Keratinocyte (primary cell): Measurements from ENCODE around the gene TTC9B. TPM values are rescaled to one million over a fixed set of nuclear protein-coding genes. Genes with fewer than 3 reads are reported as not detected.

ENCODE experiments used
- DNase-seq: peaks from one replicate; pipeline ENCODE4 v3.0.0-alpha.2; 2011; ENCODE audit warnings: low read depth, missing footprints, low spot score
- FAIRE-seq: peaks from 2 replicates; lab custom pipeline; 2011; peaks lifted over from hg19 to GRCh38; lab: Jason Lieb, UNC
- H2AFZ ChIP-seq: 2 replicates; pipeline ENCODE4 v1.6.0; 2012; ENCODE audit warnings: low read length, control low read depth, inconsistent platforms; ENCODE audit not compliant: control insufficient read depth
- H3K27ac ChIP-seq: 2 replicates; pipeline ENCODE4 v1.5.1; 2011; ENCODE audit warnings: low read length; ENCODE audit not compliant: control insufficient read depth, insufficient read depth
- H3K27me3 ChIP-seq: 3 replicates; pipeline ENCODE4 v1.6.0; 2011; ENCODE audit warnings: low read length; ENCODE audit not compliant: control insufficient read depth, insufficient read depth; ENCODE audit errors: extremely low read depth
- H3K36me3 ChIP-seq, 2 experiments: 2 replicates in 1 of 2; 3 replicates in 1 of 2; pipeline ENCODE4 v1.5.1; 2011; ENCODE audit warnings: low read length in 2 of 2, mild to moderate bottlenecking in 1 of 2; ENCODE audit not compliant: control insufficient read depth in 2 of 2, insufficient read depth in 2 of 2; ENCODE audit errors: extremely low read depth in 1 of 2
- H3K4me1 ChIP-seq: 3 replicates; pipeline ENCODE4 v1.5.1; 2011; ENCODE audit warnings: low read length; ENCODE audit not compliant: control insufficient read depth, insufficient read depth; ENCODE audit errors: extremely low read depth
- H3K4me2 ChIP-seq: 3 replicates; pipeline ENCODE4 v1.6.0; 2011; ENCODE audit warnings: low read depth, low read length; ENCODE audit not compliant: control insufficient read depth, insufficient read depth; ENCODE audit errors: extremely low read depth
- H3K4me3 ChIP-seq, 3 experiments: fragments of 200-600 bp in 1 of 3; sonication (generic) in 1 of 3; 2 replicates in 2 of 3; 3 replicates in 1 of 3; pipeline ENCODE4 v1.5.1; 2011 to 2016; ENCODE audit warnings: low read length in 3 of 3, mild to moderate bottlenecking in 3 of 3, control low read depth in 2 of 3, inconsistent platforms in 1 of 3, low read depth in 1 of 3, mixed read lengths in 1 of 3, mixed run types in 1 of 3, moderate library complexity in 1 of 3; ENCODE audit not compliant: control insufficient read depth in 2 of 3, insufficient read depth in 2 of 3; ENCODE audit errors: extremely low read depth in 1 of 3
- H3K79me2 ChIP-seq: 2 replicates; pipeline ENCODE4 v1.6.0; 2012; ENCODE audit warnings: low read length; ENCODE audit not compliant: control insufficient read depth, insufficient read depth
- H3K9ac ChIP-seq: 3 replicates; pipeline ENCODE4 v1.6.0; 2011; ENCODE audit warnings: low read length; ENCODE audit not compliant: control insufficient read depth, insufficient read depth; ENCODE audit errors: extremely low read depth
- H3K9me1 ChIP-seq: 3 replicates; pipeline ENCODE4 v1.6.0; 2011; ENCODE audit warnings: low read length; ENCODE audit not compliant: control insufficient read depth, insufficient read depth; ENCODE audit errors: extremely low read depth
- H3K9me3 ChIP-seq: 2 replicates; pipeline ENCODE4 v1.5.1; 2012; ENCODE audit warnings: low read depth, low read length; ENCODE audit not compliant: control insufficient read depth
- H4K20me1 ChIP-seq: 3 replicates; pipeline ENCODE4 v1.6.0; 2011; ENCODE audit warnings: low read length; ENCODE audit not compliant: control insufficient read depth, insufficient read depth; ENCODE audit errors: extremely low read depth
- EZH2 ChIP-seq: IDR thresholded peaks from one replicate; pipeline ENCODE4 v1.6.1; 2012; ENCODE audit warnings: inconsistent platforms, mild to moderate bottlenecking, low read length, moderate library complexity
- dilution Hi-C: fragments of 300-500 bp; cut with MboI; formaldehyde crosslinking; loops from one replicate; pipeline ENCODE4 v1.7.0; 2020; ENCODE audit warnings: low sequenced_read_pairs; ENCODE audit not compliant: extremely low pct_ligation_motif_present
- polyA plus RNA-seq, 5 experiments: library from polyadenylated mRNA; depleted of rRNA in 3 of 5; stranded (reverse) in 3 of 5; stranded (forward) in 1 of 5; unstranded in 1 of 5; fragments of >200 nt; gene quantifications; 1 replicate in 1 of 5; 2 replicates in 3 of 5; 3 replicates in 1 of 5; pipeline versions ENCODE4 v1.2.1 to v1.2.3, GENCODE V29; 2011 to 2012; ENCODE audit warnings: missing spikeins in 2 of 5, low read depth in 1 of 5, low replicate concordance in 1 of 5
- TF ChIP-seq, protein P1 (sequence below), 3 experiments: IDR thresholded peaks in 1 of 3; conservative IDR thresholded peaks in 1 of 3; optimal IDR thresholded peaks in 1 of 3; 2 replicates in 2 of 3; 3 replicates in 1 of 3; pipeline versions ENCODE3 to v1.5.1; 2011; ENCODE audit warnings: low read length in 3 of 3, mild to moderate bottlenecking in 3 of 3, moderate library complexity in 2 of 3, control low read depth in 1 of 3, inconsistent platforms in 1 of 3; ENCODE audit not compliant: insufficient read depth in 2 of 3; ENCODE audit errors: extremely low read depth in 1 of 3

Gene TTC9B
- polyA plus RNA-seq, 1 donor (not counting 4 experiments of a cell fraction or from before 2014, with no cell fraction given) = not detected

DNA sequence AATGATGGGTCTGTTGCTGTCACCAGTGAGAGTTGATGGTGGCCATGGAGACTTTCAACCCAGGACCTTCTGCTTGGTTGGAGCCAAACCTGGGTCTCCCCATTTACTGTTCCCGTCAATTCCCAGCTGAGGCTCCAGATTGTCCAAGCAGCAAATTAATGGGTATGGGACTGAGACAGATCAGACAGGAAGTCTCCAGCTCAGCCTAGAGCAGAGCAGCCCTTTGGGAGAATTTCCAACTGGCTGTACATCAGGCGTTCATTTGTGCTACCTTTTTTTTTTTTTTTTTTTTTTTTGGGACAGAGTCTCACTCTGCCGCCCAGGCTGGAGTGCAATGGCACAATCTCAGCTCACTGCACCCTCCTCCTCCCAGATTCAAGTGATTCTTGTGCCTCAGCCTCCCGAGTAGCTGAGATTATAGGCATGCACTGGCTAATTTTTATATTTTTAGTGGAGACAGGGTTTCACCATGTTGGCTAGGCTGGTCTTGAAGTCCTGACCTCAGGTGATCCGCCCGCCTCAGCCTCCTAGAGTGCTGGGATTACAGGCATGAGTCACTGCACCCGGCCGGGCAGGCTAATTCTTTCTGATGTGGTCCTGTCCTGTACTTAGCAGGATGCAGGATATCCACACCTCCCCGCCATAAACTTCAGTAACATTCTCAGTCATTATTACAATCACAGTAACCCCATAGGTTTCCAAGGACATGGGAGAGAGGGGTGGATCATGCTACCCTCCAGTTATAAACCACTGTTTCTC is 17.7 kb downstream of the TTC9B start:
- Histone ChIP-seq H3K4me1 (no peaks in the 10 kb centered on the region), H3K9me3 (no peaks in the 10 kb centered on the region), H3K4me2 (no peak overlapping the region), H3K79me2 (no peaks in the 10 kb centered on the region), H3K27ac (no peak overlapping the region), H2AFZ (no peak overlapping the region), H3K4me3 (no peak overlapping the region), H3K9me1 (no peaks in the 10 kb centered on the region), H3K9ac (no peak overlapping the region), H3K36me3 (peaks cover 0 to 13% of the 10 kb centered on the region in 2 experiments), H4K20me1 (no peaks in the 10 kb centered on the region), H3K27me3 (no peaks in the 10 kb centered on the region)
- TF ChIP-seq EZH2 = no peak
- TF ChIP-seq, protein P1, sequence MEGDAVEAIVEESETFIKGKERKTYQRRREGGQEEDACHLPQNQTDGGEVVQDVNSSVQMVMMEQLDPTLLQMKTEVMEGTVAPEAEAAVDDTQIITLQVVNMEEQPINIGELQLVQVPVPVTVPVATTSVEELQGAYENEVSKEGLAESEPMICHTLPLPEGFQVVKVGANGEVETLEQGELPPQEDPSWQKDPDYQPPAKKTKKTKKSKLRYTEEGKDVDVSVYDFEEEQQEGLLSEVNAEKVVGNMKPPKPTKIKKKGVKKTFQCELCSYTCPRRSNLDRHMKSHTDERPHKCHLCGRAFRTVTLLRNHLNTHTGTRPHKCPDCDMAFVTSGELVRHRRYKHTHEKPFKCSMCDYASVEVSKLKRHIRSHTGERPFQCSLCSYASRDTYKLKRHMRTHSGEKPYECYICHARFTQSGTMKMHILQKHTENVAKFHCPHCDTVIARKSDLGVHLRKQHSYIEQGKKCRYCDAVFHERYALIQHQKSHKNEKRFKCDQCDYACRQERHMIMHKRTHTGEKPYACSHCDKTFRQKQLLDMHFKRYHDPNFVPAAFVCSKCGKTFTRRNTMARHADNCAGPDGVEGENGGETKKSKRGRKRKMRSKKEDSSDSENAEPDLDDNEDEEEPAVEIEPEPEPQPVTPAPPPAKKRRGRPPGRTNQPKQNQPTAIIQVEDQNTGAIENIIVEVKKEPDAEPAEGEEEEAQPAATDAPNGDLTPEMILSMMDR (optimal IDR thresholded peaks at IDR 0.05 in 1 of 3, IDR thresholded peaks at IDR 0.05 in 1 of 3, conservative IDR thresholded peaks at IDR 0.05 in 1 of 3; ENCODE audit: extremely low read depth in 1 of 3, insufficient read depth in 2 of 3, low read length in 3 of 3) = no peak
- dilution Hi-C loops = no loop called here
- DNase-seq = no peak
- FAIRE-seq = no peak

DNA sequence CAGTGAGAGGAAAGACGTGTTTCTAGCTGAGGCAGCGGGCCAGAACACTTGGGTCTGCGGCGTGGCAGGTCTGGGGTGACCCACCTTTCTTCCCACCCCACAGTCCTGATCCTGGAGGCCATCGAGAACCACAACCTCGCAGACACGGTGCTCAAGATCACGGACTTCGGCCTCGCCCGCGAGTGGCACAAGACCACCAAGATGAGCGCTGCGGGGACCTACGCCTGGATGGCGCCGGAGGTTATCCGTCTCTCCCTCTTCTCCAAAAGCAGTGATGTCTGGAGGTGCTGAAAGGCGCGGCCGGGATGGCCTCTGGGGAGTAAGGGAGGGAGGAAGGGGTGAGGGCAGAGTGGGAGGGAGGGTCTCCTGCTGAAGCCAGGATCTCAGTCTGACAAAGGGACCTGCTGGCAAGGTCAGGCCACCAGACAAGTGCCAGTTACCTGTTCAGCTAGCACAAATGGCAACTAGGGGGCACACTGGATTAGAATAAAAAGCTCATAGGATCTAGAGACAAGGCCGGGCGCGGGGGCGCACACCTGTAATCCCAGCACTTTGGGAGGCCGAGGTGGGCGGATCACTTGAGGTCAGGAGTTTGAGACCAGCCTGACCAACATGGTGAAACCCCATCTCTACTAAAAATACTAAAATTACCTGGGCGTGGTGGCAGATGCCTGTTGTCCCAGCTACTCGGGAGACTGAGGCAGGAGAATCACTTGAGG is 19.8 kb downstream of the TTC9B start:
- no peaks in the 10 kb centered on the region for H4K20me1 ChIP-seq
- dilution Hi-C loops = no loop called here

More for the DNA sequence above, 19.8 kb downstream of the TTC9B start:
- peaks cover 0 to 8% of the 10 kb centered on the region in 2 experiments for H3K36me3 ChIP-seq
- no peaks in the 10 kb centered on the region for H3K9me3 ChIP-seq
- DNase-seq = no peak
- H3K79me2 ChIP-seq = no peaks in the 10 kb centered on the region
- no peaks in the 10 kb centered on the region for H3K4me1 ChIP-seq
- no peak overlapping the region for H3K9ac ChIP-seq
- H3K27ac ChIP-seq = no peak overlapping the region
- H3K27me3 ChIP-seq = no peaks in the 10 kb centered on the region
- no peak for TF ChIP-seq EZH2
- TF ChIP-seq, protein P1 (optimal IDR thresholded peaks at IDR 0.05 in 1 of 3, IDR thresholded peaks at IDR 0.05 in 1 of 3, conservative IDR thresholded peaks at IDR 0.05 in 1 of 3; ENCODE audit: extremely low read depth in 1 of 3, insufficient read depth in 2 of 3, low read length in 3 of 3) = no peak
- no peak for FAIRE-seq
- H3K4me3 ChIP-seq = no peak overlapping the region
- H3K4me2 ChIP-seq = no peak overlapping the region
- H2AFZ ChIP-seq = no peak overlapping the region
- no peaks in the 10 kb centered on the region for H3K9me1 ChIP-seq
